ENCODE results near the gene PREX1.

Gene PREX1

DNA sequence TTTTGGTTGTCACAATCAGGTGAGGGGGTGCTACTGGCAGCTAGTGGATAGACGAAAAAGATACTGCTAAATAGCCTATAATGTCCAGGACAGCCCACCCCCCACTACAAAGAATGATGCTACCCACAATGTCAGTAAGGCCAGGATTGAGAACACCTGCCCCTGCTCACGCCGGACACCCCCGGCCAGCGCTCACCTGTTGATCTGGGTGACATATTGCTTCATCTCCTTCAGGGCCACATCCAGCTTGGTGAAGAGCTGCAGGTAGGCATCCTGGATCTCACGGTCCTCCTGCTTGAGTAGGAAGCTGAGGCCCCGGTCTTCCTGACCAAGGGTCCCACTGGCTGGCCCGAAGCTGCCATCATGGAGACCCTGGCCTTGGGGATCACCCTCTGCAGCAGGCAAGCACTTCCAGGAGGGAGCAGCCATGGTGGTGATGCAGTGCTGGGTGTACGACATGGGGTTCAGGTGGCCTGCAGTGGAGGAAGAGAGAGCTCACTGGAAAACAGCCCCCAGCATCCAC lies 178.6 kb downstream of the PREX1 start:
- no peak for DNase-seq

DNA sequence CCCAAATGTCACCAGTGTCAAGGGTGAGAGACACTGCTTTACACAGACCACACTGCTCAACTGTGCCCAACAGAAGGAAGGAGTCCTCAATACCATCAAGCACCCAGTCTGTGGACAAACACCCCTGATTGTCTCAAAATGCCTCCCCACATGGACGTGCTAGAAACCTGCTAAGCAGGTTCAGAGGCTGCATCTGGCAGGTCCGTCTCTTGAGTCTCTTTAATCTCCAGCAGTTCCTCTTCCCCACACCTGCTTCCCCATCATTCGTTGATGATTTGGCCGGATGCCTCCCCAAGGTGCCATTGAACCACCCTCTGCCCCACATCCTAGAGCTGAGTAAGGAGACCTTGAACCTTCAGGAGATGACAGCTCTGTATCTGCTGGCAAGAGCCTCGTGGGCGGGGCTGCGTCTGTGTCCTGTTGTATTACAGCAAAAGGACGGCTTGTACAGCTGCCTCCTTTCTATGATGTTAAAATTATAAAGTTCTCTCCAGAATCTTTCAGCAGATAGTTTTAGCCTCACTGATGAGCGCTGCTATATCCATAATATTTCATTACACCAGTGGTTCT lies 179.2 kb downstream of the PREX1 start:
- no peak for DNase-seq

DNA sequence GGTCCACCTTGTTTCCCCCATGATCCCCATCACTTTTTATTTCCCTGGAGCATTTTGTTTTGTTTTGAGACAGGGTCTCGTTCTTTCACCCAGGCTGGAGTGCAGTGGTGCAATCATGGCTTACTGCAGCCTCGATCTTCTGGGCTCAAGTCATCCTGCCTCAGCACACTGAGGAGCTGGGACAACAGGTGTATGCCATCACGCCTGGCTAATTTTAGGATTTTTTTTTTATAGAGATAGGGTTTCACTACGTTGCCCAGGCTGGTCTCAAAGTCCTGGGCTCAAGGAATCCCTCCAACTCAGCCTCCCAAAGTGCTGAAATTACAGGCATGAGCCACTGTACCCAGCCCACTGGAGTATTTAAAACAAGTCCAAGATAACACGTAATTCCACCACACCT lies 179.9 kb downstream of the PREX1 start:
- no peak for DNase-seq

DNA sequence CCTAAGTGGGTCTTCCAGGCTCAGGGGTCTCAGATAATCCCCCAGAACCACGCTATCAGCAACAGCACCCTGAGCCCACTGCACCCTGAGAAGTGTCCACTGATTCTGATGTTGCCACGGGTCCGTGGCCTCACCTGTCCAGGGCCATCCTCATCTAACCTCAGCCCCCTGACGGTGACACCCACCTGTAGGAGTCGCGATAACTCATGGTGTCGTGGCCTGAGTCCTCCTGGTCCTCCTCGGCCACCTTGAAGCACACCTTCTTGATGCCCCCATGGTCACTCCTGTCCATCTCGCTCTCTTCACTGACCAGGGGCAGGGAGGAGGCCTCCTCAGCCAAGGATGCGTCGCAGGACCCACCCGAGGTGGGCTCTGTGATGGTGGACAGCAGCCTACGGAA lies 182.1 kb downstream of the PREX1 start:
- DNase-seq = no peak

DNA sequence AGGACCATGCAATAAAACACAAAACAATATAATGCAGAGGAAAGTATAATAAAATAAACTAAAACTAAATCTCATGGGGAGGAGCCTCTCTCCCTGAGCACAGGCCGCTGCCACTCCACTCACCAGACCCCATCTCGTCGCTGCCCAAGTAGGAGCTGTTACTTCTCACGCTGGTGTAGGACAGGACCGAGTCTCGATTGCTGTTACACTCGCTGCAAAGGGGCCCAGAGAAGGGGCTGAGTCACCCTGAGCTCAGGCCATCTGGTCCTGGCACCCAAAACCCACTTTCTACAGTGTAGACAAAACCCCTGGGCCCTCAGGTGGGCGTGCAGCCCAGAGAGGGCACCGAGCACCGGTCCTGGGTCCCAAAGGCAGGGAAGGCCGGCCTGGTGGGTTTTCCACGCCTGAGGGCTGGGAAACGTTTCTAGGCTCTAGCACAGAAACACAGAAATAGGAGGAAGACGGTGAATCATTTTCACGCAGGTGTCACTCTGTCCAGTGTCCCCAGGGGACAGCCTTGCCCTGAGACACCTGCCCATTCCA lies 183.4 kb downstream of the PREX1 start:
- DNase-seq = no peak

DNA sequence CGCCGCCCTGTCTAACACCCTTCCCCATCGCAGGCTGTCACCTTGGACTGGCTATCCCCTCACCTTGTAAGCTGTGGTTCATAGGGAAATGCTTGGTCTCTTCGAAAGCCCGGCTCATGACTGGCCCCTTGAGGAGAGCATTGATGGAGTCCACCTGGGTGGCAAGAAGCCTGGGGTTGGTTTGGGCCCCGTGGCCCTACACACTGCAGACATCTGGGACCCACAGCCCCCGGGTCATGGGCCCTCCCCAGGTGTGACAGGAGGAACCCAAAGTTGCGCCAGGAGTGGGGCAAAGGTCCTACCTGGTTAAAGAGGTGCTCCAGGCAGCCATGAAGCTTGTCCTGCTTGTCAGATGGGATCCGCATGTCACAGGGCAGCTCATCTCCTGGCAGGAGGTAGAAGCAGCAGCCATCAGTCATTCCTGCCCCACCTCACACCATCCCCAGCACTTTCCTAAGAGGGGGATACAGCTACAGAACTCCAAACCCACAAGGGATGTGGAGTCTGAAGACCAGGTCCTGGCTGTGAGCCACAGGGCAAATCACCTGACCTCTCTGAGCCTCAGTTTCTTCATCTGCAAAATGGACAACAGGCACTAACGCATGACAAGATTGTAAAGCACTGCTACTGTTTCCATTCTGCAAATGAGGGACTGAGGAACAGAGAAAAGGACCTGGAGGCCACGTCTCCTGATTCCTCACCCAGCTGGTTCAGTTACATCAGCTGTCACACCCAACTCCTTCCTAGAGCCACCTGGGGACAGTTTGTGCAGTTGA lies 185.5 kb downstream of the PREX1 start:
- no peak for DNase-seq

DNA sequence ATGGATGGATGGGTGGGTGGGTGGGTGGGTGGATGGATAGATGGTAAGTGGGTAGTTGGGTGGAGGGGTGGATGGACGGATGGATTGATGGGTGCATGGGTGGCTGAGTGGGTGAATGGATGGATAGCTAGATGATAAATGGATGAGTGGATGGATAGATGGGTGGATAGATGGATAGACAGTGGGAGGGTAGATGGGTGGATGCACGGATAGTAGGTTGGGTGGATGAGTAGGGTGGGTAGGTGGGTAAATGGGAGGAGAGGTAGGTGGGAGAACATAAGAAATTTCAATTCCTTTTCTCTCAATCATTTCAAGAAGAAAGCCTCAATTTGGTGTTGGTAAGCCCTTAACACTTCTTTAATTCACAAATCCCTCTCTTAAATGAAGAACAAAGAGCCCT lies 186.9 kb downstream of the PREX1 start:
- no peak for DNase-seq

DNA sequence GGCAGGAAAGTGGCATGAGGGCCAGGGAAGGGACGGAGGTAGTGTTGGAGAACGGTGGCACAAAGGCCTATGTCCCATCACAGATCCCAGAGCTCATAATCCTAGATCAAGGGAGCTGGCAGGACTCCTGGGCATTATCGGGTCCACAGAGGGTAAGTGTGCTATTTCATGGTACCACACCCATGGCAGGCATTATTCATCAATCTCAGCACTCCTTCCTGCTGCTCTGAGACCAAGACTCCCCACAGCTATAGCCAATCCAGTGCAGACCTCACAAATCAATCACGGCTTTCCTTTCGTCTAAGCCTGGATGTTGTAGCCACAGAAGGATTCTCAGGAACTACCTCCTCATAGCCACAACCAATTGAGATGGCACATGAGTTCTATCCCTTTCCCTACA lies 187.9 kb downstream of the PREX1 start:
- DNase-seq = no peak

DNA sequence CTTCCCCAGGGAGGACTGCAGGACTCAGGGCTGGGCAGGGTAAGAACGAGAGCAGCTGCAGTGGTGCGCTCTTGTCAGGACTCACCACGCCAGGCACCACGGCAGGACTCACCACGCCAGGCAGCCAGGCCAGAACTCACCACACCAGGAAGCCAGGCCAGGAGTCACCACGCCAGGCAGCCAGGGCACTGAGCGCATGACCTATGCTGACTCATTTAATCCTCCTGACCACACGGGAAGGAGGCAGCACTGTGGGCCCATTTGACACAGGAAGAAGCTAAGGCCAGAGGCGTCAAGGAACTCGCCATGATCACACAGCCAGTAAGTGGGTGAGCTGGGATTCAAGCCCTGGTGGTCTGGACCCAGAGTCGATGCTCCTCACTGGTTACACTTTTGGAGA lies 189.3 kb downstream of the PREX1 start:
- no peak for DNase-seq

DNA sequence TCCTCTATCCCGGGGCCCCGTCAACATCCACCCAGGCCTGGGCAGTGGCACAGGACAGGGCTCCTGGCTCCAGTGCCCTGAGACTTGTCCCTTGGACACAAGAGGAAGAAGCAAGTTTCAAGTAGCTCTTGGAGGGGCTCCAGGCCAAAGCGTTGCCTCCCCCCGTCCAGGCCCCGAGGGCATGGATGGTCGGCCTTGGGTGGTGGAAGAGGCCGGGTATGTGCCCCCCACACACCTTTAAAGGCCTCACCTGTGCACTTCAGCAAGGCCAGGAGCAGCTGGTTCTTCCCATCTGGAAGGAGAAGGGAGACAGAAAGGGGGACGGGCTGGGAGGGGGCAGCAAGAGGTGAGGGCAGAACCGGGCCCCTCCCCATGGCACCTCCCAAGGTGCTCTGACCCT lies 190.3 kb downstream of the PREX1 start:
- no peak for DNase-seq

DNA sequence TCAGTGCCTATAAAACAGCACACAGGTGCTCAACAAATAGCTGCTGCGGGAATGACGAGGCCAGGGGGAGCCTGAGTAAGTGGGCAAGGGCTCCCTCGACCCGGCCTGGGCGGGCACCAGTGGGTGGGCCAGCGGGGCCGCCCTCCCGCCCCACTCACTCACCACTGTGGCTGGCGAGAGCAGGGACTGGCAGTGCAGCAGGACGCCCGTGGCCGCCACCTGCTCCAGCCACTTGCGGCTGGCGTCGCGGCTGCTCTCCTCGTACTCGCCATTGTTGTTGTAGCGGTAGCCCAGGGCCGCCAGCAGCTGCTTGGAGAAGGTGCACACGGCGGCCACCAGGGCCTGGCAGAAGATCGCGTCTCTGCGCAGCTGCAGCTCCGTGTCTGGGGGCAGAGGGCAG lies 191.5 kb downstream of the PREX1 start:
- DNase-seq = no peak

DNA sequence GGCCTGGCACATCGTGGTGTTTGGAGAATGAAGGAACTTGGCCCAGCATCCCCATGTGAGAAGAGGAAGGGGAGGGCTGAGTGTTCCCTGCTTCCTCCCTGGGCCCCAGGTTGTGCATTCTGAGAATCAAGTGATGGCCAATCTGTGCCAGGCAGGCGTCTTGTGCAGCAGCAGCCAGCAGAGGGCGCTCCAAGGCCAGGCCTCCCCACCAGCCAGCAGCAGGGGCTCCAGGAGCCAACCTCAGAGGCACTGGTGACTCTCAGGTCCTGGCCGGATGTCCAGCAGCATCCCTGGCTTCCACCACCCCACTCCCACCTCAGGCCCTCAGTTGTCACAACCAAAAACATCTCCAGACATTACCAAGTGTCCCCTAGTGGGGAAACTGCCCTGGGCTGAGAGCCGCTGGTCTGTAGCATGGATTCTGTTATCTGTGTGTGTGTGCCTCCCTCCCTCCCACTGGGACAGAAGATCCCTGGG lies 192.0 kb downstream of the PREX1 start:
- peak; percentile 56 for DNase-seq

DNA sequence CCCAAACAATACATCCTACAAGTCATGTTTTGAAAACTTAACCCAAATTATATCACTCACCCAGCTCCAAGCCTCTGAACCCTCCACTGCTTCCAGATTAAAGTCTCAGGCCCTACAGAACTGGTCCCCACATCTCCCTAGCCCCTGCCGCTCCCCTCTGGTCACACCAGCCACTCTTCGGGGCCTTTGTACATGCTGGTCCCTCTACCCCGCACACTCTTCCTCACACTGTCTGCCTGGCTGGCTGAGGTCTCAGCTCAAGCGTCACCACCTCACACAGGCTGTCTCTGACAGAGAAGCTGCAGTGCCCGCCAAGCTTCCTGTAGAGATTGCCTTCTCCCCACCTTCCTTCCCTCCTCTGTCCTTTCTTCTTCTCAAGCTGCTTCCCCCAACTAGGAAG lies 192.4 kb downstream of the PREX1 start:
- DNase-seq = no peak

DNA sequence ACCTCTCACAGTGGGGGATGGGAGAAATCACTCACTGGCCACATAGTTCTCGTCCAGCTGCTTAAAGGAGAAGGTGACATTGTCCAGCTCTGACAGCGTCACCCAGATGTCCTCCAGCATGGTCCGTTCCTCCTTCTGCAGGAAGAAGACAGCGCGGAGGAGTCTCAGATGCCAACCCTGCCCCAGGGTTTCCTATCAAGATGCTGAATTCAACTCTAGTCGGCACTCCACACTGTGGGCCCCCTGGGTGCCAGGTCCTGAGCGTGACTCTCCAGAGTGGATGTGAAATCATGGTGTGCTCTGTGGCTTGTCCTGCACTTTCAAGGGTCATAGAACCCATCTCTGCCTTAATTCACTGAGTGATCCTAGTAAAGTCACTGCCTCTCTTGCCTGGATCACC lies 193.2 kb downstream of the PREX1 start:
- no peak for DNase-seq

DNA sequence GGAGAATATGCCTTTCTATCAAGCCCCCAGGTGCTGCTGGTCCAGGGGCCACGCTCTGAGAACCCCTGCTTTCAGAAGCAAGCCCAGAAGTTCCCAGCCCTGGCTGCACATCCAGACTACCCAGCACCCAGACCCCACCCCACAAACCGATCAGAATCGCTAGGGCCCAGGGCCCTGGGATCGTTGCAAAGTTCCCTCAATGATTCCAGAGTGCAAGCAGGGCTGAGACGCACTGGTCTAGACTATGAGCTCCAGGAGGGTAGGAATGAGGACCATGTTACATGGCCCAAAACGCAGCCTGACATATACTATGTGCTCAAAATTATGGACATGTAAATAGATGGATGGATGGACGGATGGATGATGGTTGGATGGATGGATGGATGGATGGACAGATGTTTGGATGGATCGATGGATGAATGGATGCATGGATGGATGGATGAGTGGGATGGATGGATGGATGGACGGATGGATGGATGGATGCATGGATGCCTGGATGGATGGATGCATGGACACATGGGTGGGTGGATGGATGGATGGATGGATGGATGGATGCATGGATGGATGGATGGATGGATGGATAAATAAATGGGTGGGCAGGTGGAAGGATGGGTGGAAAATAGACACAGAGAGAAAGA lies 194.1 kb downstream of the PREX1 start:
- DNase-seq = no peak

DNA sequence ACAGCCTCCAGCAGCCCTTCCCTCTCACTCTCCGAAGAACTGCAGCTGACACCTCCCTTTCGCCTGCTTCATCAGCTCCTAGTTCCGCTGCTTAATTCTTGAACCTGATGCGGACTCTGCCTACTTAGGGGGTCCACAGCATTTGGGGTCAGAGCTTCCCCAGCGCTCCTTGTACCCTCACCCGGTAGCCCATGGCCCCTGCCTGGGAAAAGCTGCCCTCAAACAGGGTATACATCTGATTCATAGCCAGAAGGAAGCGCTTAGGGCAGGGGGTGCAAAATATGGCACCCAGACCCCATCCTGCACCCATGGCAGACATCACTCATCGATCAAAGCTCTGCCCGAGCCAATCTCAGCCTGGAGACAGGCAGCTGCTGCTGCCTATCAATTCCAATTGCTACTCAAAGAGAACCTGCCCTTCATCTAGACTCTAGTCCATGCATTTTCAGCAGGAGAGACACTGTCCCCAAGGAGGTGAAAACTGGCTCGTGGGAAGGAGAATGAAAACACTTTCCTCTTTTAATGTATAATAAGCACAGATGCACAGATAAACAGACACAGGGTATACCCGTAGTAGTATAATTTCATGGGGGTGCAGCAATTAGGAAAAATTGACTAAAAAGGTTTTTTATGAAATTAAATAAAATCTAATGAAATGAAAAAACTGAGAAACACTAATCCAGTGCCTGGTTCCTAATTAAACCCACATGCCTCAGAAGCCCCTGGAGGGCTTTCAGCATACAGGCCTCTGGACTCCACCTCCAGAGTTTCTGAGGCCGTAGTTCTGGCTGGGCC lies 194.8 kb downstream of the PREX1 start:
- no peak for DNase-seq

DNA sequence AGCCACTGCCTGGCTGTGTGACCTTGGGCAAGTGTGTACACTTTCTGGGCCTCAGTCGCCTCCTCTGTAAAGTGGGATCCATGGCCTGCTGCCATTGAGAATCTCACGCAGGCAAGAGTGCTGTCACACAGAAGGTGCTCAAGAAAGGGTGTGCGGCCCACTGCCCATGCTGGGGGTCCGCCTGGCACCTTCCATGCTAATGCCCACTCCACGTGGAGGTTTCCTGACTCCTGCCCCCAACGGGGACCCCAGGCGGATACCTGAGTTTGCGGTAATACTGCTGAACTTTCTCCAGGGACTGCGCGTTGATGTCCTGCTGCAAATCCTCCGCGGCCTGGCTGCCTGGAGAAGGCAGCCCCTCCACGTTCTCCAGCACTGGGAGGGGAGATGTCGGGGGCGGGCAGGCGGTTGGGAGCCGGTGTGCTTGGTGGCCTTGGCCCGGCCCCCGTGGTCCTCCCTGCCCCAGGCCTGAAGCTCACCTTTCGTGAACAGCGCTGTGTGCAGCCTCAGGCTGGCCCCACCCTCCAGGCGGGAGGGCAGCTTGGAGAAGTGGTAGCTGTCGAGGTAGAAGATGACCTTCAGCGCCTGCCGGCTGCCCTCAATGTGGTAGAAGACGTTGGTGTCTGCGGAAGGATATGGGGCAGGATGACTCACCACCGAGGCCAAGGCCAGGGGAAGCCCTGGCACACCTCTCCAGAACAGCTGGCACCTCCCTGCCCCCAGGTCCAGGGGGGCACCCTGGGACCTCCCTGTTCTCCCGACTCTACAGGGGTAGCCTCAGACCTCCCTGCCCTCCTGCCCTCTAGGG lies 195.6 kb downstream of the PREX1 start:
- no peak for DNase-seq

DNA sequence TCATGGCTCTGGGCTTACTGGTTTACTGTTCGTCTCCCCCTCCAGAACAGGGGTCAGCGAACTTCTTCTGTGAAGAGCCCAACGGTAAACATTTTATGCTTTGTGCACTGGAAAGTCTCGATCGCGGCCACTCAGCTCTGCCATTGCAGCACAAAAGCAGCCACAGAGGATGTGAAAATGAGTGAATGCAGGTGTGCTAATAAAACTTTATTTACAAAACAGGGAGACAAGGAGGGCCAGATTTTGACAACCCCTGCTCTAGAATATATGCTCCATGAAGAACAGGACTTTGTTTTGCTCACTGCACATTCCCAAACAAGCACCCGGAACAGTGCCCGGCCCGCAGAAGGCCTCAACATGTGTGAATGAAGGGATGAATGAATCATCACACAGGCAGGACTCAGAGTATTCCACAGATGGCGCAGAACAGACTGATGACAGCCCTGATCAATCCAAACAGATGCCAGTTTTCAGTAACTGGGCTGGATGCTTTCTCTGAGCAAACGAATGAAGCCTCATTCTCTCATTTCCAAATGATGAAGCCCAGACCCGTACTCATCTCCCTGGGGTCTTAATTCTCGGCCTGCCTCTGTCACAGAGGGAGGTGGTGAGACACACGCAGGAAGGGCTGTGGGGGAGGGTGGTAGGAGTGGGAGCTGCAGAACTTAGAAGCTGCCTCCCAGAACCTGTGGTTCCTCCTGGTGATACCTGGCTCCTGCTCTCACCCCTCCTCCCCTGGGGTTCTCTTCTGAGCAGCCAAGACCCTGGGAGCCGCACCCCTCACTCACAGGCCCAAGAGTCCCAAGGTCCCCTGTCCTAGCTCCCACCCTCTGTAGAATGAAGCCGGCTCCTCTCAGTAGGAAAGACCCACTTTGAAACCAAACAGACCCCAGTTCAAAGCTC lies 196.4 kb downstream of the PREX1 start:
- no peak for DNase-seq

DNA sequence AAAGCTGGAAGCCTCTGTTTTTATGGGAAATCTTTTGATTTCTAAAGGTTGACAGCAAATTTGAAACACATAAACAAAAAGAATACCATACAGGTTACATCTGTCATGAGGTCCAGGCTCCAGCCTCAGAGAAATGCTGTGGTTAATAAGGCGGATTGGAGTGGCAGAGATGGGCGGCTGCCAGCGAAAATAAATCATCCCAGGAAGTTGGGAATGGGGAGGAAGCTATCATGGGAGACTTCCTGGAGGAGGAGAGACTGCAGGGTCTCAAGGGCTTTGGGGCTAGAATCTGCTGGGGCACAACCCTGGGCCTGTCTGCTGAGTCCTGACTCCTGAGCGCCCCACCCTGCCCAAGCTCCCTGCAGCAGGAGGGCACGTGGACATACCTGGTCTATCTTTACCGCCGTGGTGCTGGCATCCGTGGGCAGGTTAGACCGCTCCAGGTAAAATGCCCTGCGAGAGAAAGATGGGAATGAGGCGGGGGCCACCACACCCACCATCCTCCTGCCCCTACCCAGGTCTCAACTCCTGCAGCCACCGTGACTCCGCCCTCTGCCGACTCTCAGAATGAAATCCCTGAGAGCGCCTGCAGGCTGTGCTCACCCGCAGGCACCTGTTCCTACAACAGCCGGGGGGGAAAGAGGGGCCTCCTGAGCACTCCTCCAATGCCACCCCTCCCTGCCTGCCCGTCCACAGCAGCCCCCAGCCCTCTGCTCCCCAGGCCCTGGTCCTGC lies 197.3 kb downstream of the PREX1 start:
- DNase-seq = no peak

DNA sequence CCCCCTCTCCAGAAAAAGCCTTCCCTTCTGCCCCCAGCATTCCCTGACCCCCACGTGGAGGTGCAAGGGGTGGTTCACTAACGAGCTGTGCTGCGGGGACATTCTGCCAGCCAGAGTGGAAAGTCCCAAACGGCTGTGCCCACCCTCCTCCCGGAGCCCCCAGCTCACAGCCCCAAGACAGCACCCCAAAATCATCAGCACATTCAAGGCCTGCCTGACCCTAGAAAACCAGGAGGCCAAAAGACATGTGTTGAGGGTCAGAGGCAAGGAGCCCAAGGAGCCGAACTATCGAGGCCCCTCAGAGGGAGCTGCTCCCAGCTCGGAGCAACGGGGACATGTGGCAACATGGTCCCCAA lies 197.9 kb downstream of the PREX1 start:
- no peak for DNase-seq

Measured in NCI-H1092 (cell line).